ENCODE measurements around the gene BCL2.

GRCh38 chr18:63145851-63146555 is 173.6 kb downstream of the BCL2 start:
- TF ChIP-seq NR2C2 (CRISPR knock-in tag; IDR thresholded peaks at IDR 0.05) (no peak), NR2C2 (tag; IDR thresholded peaks at IDR 0.05) (no peak), CREB1 (IDR thresholded peaks at IDR 0.05) (no peak), CREB1 (CRISPR knock-in tag; IDR thresholded peaks at IDR 0.05) (no peak), HNRNPH1 (optimal IDR thresholded peaks at IDR 0.05; ENCODE audit: low read depth, low read length) (no peak), JUN (IDR thresholded peaks at IDR 0.05; ENCODE audit: borderline replicate concordance, low read depth, low read length) (no peak), JUN (CRISPR knock-in tag; IDR thresholded peaks at IDR 0.05; ENCODE audit: borderline replicate concordance) (no peak)

All from K562 (cell line).